ENCODE data around the gene KNTC1.
A peak's percentile ranks its signal among the peaks of the same experiment; 100 is the strongest.
"Not testable (repeated sequence)": the region's sequence is repeated elsewhere in the genome, so short reads cannot be mapped to it uniquely, and the experiment has no call there.

Gene KNTC1

GRCh38 chr12:122615780-122616179, 88.7 kb downstream of the KNTC1 start:
- DNase-seq: no peak

GRCh38 chr12:122635471-122635870, 108.4 kb downstream of the KNTC1 start:
- TF ChIP-seq POLR2A (IDR thresholded peaks at IDR 0.05; ENCODE audit: low read length) (no peak), GATA1 (IDR thresholded peaks at IDR 0.05; ENCODE audit: low read depth, low read length) (no peak)
- no peak for DNase-seq

More at GRCh38 chr12:122615780-122616179, 88.7 kb downstream of the KNTC1 start:
- no peak for TF ChIP-seq GATA1 (IDR thresholded peaks at IDR 0.05; ENCODE audit: low read depth, low read length)
- TF ChIP-seq POLR2A (IDR thresholded peaks at IDR 0.05; ENCODE audit: low read length): no peak

GRCh38 chr12:122643207-122643805, 116.3 kb downstream of the KNTC1 start:
- no peak for DNase-seq
- TF ChIP-seq POLR2A (IDR thresholded peaks at IDR 0.05; ENCODE audit: low read length) (no peak), GATA1 (IDR thresholded peaks at IDR 0.05; ENCODE audit: low read depth, low read length) (no peak)

GRCh38 chr12:122646517-122647217, 119.6 kb downstream of the KNTC1 start:
- peak; percentile 9 to 25 for DNase-seq
- TF ChIP-seq POLR2A (IDR thresholded peaks at IDR 0.05; ENCODE audit: low read length) (no peak), GATA1 (IDR thresholded peaks at IDR 0.05; ENCODE audit: low read depth, low read length) (no peak)

GRCh38 chr12:122651520-122652224, 124.6 kb downstream of the KNTC1 start:
- TF ChIP-seq POLR2A (IDR thresholded peaks at IDR 0.05; ENCODE audit: low read length): no peak
- no peak for TF ChIP-seq GATA1 (IDR thresholded peaks at IDR 0.05; ENCODE audit: low read depth, low read length)
- DNase-seq: no peak

- not testable (repeated sequence) for DNase-seq
Observed at GRCh38 chr12:122653291-122653690, 126.2 kb downstream of the KNTC1 start.

- DNase-seq: no peak
- TF ChIP-seq GATA1 (IDR thresholded peaks at IDR 0.05; ENCODE audit: low read depth, low read length) (no peak), POLR2A (IDR thresholded peaks at IDR 0.05; ENCODE audit: low read length) (no peak)
Observed at GRCh38 chr12:122656298-122656697, 129.2 kb downstream of the KNTC1 start.

GRCh38 chr12:122659579-122659978, 132.5 kb downstream of the KNTC1 start:
- no peak for TF ChIP-seq POLR2A (IDR thresholded peaks at IDR 0.05; ENCODE audit: low read length)
- no peak for TF ChIP-seq GATA1 (IDR thresholded peaks at IDR 0.05; ENCODE audit: low read depth, low read length)
- DNase-seq: no peak

GRCh38 chr12:122661246-122661645, 134.2 kb downstream of the KNTC1 start:
- no peak for DNase-seq

GRCh38 chr12:122661938-122662337, 134.9 kb downstream of the KNTC1 start:
- TF ChIP-seq POLR2A (IDR thresholded peaks at IDR 0.05; ENCODE audit: low read length): no peak
- TF ChIP-seq GATA1 (IDR thresholded peaks at IDR 0.05; ENCODE audit: low read depth, low read length): no peak

More at GRCh38 chr12:122661246-122661645, 134.2 kb downstream of the KNTC1 start:
- TF ChIP-seq POLR2A (IDR thresholded peaks at IDR 0.05; ENCODE audit: low read length) (no peak), GATA1 (IDR thresholded peaks at IDR 0.05; ENCODE audit: low read depth, low read length) (no peak)

GRCh38 chr12:122665349-122665748, 138.3 kb downstream of the KNTC1 start:
- no peak for TF ChIP-seq GATA1 (IDR thresholded peaks at IDR 0.05; ENCODE audit: low read depth, low read length)
- TF ChIP-seq POLR2A (IDR thresholded peaks at IDR 0.05; ENCODE audit: low read length): no peak
- DNase-seq: no peak

More at GRCh38 chr12:122661938-122662337, 134.9 kb downstream of the KNTC1 start:
- DNase-seq: no peak

- no peak for DNase-seq
- no peak for TF ChIP-seq GATA1 (IDR thresholded peaks at IDR 0.05; ENCODE audit: low read depth, low read length)
- no peak for TF ChIP-seq POLR2A (IDR thresholded peaks at IDR 0.05; ENCODE audit: low read length)
Observed at GRCh38 chr12:122665759-122666158, 138.7 kb downstream of the KNTC1 start.

GRCh38 chr12:122668268-122668667, 141.2 kb downstream of the KNTC1 start:
- no peak for DNase-seq
- TF ChIP-seq POLR2A (IDR thresholded peaks at IDR 0.05; ENCODE audit: low read length) (no peak), GATA1 (IDR thresholded peaks at IDR 0.05; ENCODE audit: low read depth, low read length) (no peak)

GRCh38 chr12:122669397-122670070, 142.5 kb downstream of the KNTC1 start:
- no peak for TF ChIP-seq GATA1 (IDR thresholded peaks at IDR 0.05; ENCODE audit: low read depth, low read length)
- no peak for DNase-seq
